Astrocyte (in vitro differentiated cells and primary cell): ENCODE measurements around the gene RABEP2.

Experiments
- EZH2 ChIP-seq: IDR thresholded peaks from 2 replicates; pipeline ENCODE4 v1.6.1; 2012; ENCODE audit warnings: mild to moderate bottlenecking, low read length, inconsistent platforms; ENCODE audit not compliant: insufficient read depth
- TF ChIP-seq, protein P1 (sequence below): IDR thresholded peaks from 2 replicates; pipeline ENCODE4 v1.5.1; 2011; ENCODE audit warnings: low read depth, mild to moderate bottlenecking, inconsistent platforms, low read length, moderate library complexity; ENCODE audit not compliant: insufficient read depth

- TF ChIP-seq, protein P1, sequence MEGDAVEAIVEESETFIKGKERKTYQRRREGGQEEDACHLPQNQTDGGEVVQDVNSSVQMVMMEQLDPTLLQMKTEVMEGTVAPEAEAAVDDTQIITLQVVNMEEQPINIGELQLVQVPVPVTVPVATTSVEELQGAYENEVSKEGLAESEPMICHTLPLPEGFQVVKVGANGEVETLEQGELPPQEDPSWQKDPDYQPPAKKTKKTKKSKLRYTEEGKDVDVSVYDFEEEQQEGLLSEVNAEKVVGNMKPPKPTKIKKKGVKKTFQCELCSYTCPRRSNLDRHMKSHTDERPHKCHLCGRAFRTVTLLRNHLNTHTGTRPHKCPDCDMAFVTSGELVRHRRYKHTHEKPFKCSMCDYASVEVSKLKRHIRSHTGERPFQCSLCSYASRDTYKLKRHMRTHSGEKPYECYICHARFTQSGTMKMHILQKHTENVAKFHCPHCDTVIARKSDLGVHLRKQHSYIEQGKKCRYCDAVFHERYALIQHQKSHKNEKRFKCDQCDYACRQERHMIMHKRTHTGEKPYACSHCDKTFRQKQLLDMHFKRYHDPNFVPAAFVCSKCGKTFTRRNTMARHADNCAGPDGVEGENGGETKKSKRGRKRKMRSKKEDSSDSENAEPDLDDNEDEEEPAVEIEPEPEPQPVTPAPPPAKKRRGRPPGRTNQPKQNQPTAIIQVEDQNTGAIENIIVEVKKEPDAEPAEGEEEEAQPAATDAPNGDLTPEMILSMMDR: no peak
- TF ChIP-seq EZH2: no peak
These were observed 55.8 kb downstream of the RABEP2 start for GRCh38 chr16:28869201-28869600.
